NT2/D1 (cell line): ENCODE data around the gene SLMAP.

Experiments used
- SUZ12 ChIP-seq: IDR thresholded peaks from 2 replicates; pipeline ENCODE4 v1.6.1; 2011; ENCODE audit not compliant: insufficient read length, insufficient read depth; ENCODE audit errors: extremely low read depth
- YY1 ChIP-seq: IDR thresholded peaks from 2 replicates; pipeline ENCODE4 v1.6.1; 2011; ENCODE audit not compliant: insufficient read length, insufficient read depth
- ZNF274 ChIP-seq: IDR thresholded peaks from 2 replicates; pipeline ENCODE4 v1.6.1; 2011; ENCODE audit warnings: mild to moderate bottlenecking, low read depth, low read length

GRCh38 chr3:57788624-57789018 lies 32.5 kb downstream of the SLMAP start:
- no peak for TF ChIP-seq YY1
- no peak for TF ChIP-seq ZNF274
- TF ChIP-seq SUZ12: no peak
